Astrocyte of the cerebellum (primary cell): Measurements from ENCODE around the gene GRXCR2.
A peak's percentile ranks its signal among the peaks of the same experiment; 100 is the strongest.
"Not testable (repeated sequence)": the region's sequence is repeated elsewhere in the genome, so short reads cannot be mapped to it uniquely, and the experiment has no call there.

Source experiments
- DNase-seq: peaks from one replicate; pipeline ENCODE4 v3.0.0-alpha.2; 2011; ENCODE audit warnings: low read depth
- H3K4me3 ChIP-seq: 2 replicates; pipeline ENCODE4 v1.5.1; 2011; ENCODE audit warnings: mild to moderate bottlenecking, low read depth, low read length, moderate library complexity
- CTCF ChIP-seq: IDR thresholded peaks from 2 replicates; pipeline ENCODE4 v1.5.1; 2012; ENCODE audit warnings: low read length, low read depth, moderate library complexity, mild to moderate bottlenecking; ENCODE audit errors: missing control alignments
- in situ Hi-C: cut with HindIII; loops from 2 replicates; pipeline ENCODE4 v1.10.0; 2017; ENCODE audit warnings: low sequenced_read_pairs

Gene GRXCR2

GRCh38 chr5:145898171-145898570 lies 25.4 kb upstream of the GRXCR2 start:
- in situ Hi-C loops, result no loop called here
- H3K4me3 ChIP-seq, result no peak overlapping the region
- DNase-seq, result no peak
- TF ChIP-seq CTCF, result no peak

GRCh38 chr5:145891378-145891777 lies 18.6 kb upstream of the GRXCR2 start:
- H3K4me3 ChIP-seq, in situ Hi-C loops, DNase-seq: not testable (repeated sequence)

GRCh38 chr5:145889611-145890010 lies 16.8 kb upstream of the GRXCR2 start:
- in situ Hi-C loops, result no loop called here
- H3K4me3 ChIP-seq, result no peak overlapping the region
- DNase-seq, result no peak
- TF ChIP-seq CTCF, result no peak

- peak; percentile 39 for DNase-seq
- in situ Hi-C loops, result no loop called here
- TF ChIP-seq CTCF, result peak; percentile 95
- no peak overlapping the region for H3K4me3 ChIP-seq
Measured at GRCh38 chr5:145887976-145888574, 15.3 kb upstream of the GRXCR2 start.

- TF ChIP-seq CTCF, result no peak
- no peak for DNase-seq
- H3K4me3 ChIP-seq, result no peak overlapping the region
- in situ Hi-C loops, result no loop called here
Measured at GRCh38 chr5:145887217-145887616, 14.4 kb upstream of the GRXCR2 start.

- DNase-seq, result no peak
- TF ChIP-seq CTCF, result no peak
- no peak overlapping the region for H3K4me3 ChIP-seq
- in situ Hi-C loops, result no loop called here
Measured at GRCh38 chr5:145874765-145875164, 2.0 kb upstream of the GRXCR2 start.

GRCh38 chr5:145872486-145872885 lies 328 bp downstream of the GRXCR2 start:
- in situ Hi-C loops, result no loop called here
- no peak overlapping the region for H3K4me3 ChIP-seq
- no peak for DNase-seq
- TF ChIP-seq CTCF, result no peak
